GM19099 (cell line): ENCODE measurements around the gene FAM120AOS.

Experiments used
- POLR2A ChIP-seq: IDR thresholded peaks from 3 replicates; pipeline ENCODE4 v1.6.1; 2011; ENCODE audit warnings: low read depth; ENCODE audit not compliant: insufficient read length; ENCODE audit errors: extremely low read depth

Gene FAM120AOS

DNA sequence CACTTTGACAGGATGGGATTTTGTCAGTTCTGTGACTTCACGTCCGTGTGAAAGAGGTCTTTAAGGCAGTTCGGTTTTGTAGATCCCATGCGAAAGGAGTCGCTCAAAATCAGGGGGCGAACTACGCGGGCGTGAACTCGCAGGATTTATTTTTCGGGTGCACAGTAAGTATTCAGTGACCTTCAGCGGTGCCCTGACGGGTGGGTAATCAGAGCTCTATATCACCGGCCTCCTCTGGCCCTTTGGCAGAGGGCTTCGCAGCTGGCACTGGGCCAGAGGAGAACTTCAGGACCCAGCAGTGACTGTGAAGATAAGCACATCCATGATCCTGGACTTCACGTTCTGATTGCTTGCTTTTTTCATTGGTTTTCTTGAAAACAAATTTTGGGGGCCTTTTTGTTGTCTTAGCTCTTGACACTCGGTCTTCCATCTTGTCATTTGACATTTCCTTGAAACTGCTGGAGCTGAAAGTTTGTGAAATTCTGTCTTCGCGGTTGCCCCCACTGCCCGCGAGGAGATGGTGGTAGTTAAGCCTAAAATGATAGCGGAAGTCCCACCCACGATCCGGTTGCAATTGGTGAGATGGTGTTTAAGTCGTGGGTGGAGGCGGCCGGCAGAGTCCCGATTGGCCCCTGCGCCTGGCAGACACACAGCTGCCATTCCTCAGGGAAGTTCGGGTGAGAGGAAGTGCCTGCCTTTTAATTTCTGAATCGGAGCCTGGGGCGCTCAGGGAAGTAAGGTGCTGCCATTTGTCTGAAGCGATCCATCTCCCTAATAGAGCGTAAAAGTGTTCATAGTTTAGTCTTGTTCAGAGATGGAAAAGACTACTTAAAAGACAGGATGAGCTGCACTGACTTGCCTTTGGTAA lies at the start of gene FAM120AOS:
TSS of gene FAM120AOS (minus strand) at position 535 of the 868 bp plus-strand sequence. CDS start 872 bp downstream, outside the sequence.
- peak; percentile 53 for TF ChIP-seq POLR2A

DNA sequence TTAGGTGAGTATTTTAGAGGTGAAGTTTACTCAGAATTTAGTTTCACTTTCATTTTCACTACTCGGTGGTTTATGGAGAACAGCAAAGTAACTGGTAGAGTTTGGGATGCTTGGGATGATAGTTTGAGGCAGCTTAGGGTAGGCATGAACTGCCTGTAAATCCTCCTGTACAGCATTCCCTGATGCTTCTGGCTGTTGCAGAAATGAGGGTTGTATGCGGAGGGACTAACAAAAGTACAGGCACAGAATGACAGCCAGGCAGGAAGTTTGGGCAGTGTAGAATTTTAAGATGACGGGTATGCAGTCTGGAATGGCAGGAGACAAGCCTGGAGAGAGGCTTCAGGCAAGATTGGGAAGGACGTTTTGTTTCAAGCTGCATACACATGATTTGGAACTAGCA lies 48.0 kb upstream of the FAM120AOS start:
- TF ChIP-seq POLR2A: no peak

DNA sequence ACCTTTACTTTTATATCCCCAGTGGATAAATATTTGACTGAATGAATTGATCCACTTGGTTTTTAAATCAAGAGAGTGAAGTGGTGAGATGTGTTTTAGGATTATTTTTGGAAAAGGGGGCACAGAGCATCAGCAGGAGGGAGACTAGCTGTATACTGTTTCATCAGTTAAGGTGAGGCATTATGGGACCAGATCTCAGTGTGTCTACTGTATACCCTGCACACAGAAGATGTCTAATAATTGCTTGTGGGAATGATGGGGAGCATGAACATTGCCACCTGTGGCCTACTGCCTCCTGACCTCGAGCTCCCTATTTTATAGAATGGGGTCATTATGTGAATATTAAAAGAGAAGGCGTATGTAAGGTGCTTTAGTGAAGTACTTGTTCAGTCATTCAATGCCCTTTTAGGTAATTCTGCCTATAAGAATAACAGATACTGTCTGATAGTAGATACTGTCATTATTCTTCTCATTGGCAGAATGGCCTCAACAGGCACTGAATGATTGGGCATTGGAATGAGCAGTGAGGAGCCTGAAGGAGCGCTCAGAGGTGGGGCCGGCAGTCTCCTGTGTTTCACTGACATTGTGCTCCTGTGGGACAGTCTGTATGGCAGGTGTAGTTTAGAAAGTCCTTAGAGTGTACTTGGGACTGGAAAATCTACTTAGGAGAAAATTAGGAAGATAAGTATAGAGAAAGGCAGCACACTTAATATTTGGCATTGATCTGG lies 47.4 kb upstream of the FAM120AOS start:
- TF ChIP-seq POLR2A: no peak

DNA sequence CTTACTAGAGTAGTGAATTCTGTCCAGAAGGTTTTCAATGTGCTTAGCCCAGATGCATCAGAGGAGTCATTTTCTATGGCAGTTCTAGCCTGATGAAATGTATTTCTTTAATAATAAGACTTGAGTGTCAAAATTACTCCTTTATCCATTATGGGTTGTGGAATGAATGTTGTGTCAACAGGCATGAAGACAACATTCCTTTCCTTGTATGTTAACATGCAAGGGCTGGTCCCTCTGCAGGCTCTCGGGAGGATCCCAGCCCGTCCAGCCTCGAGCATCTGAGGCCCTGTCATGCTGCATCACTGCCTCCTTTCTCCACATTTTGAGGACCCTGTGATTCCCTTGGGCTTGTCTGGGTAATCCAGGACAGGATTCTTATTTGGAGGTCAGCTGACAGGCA lies 42.9 kb upstream of the FAM120AOS start:
- TF ChIP-seq POLR2A: no peak

DNA sequence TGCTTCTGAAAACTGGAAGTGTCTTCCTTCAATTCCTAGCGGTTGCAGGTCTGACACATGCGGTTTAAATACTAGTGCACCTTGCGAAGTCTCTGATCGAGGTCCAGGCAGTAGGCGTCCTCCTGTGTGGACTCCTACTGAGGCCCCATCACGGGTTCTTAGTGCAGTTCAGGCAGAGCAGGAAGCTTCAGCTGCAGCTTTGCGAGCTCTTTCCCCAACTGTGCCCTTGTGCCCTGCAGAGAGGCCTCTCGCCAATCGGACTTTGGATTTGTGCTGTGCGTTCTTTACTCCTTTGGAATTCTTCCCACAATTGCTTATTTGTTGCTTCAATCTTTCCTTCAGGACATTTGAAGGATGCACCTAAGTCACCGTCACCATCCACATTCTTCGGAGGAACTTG lies 40.6 kb upstream of the FAM120AOS start:
- no peak for TF ChIP-seq POLR2A

DNA sequence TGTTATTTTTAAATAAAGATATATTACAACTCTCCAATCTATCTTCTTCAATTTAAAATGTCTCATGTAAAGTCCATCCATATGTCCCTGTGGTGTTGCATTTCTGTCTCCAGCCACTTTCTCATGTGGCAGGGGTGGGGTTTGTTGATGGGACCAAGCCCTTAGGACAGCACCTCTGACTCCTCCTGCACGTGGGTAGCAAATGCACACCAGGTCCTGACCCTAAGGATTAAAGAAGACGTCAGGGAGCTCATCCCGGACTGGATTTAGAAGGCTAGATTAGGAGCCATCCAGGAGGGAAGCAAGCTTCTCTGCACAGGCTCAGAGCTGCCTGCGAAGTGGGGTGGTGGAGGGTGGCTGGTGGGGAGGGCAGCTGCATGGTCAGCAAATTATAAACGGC lies 38.9 kb upstream of the FAM120AOS start:
- TF ChIP-seq POLR2A: no peak

DNA sequence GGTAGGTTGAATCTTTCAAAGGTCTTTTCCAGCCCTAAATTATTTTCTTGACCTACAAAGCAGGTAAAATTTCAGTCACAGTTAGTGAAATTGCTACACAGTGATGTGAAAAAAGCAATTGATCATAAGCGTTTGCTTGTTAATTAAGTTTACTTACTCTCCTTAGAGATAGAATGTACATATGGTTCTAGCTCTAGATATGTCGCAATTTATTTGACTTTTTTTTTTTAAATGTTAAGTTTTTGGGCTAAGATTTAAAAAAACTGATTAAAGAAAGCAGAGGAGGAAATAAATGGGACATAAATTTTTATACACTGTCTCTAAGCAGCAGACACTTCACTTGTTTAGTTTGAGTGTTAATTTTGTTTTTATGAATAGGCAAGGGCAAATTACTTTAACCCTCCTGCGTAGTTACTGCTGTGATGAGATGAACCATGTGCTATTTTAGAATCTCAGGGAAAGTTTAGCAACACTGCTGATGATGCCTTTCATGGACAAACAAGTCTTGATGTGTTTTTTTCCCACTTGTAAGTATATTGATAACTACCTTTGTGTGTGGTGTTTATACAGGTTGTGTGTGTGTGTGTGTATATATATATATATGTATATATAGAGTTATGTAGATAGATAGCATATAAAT lies 38.3 kb upstream of the FAM120AOS start:
- TF ChIP-seq POLR2A: no peak

DNA sequence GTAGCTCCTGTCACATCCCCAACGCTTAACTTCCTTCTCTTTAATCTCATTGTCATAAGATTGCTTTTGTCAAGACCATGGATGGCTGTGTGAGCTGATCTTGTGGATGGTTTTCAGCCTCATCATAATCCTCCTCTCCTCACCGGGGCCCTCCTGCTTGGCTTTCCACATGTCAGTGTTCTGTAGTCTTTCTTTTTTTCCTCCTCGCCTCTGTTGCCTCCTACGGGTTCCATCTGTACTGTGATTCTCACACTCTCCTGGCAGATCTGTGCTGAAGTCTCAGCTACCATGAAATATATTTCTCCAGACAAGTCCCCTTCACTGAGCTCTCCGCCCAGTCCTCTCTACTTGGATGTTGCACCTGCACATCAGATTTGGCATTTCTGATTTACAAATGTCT lies 34.9 kb upstream of the FAM120AOS start:
- TF ChIP-seq POLR2A: no peak

DNA sequence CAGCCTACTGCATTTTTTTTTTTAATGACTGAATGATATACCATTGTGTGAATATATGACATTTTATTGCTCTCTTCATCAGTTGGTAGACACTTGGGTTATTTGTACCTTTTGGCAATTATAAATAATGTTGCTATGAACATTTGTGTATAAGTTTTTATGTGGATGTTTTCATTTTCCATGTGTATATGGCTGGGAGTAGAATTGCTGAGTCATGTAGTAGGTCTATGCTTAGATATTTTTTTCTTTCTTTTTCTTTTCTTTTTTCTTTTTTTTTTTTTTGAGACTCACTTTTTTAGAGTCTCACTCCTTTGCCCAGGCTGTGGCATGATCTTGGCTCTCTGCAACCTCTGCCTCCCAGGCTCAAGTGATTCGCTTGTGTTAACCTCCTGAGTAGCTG lies 32.9 kb upstream of the FAM120AOS start:
- no peak for TF ChIP-seq POLR2A

DNA sequence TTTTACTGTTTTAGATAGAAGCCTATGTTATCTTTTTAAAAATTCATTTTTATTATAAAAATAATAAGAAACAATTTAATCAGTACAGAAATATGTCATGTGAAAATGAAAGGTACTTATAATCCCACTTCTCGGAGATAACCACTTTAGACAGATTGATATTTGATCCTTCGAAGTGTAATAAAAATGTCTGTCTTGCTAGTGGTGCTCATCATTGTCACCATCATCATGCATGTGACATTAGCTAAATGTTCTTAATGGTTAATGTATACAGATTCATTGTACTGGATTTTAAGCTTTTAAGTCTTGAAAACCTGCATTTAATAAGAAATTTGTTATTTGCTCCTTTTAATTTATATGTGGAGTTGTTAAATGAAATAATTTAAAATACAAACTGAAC lies 30.1 kb upstream of the FAM120AOS start:
- TF ChIP-seq POLR2A: no peak

DNA sequence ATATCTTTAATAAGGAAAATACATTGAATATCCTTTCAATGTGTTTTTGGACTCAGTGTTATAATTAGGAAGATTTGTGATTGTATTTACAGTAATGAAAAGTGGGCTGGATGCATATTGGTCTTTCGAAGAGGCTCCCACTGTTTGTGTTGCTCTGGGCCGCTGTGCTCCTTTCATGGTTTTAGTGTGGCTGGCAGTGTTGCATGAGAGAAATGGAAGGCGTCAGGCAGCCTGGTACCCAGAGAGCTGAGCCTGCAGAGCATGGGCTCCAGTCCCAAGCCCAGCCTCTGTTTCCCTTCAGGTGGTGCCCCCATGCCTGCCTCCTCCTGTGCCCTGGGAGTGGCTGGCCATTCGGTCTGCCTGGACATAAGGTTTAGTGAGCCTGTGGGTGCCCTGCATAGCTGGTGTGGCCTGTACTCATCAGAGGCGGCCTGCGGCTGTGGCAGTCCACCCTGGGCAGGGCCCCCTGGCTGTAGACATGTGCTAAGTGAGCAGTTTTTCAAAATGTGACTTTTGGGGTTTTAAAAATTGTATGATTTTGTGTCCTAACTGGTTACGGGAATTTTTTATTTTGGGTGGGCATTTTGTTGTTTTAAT lies 27.4 kb upstream of the FAM120AOS start:
- no peak for TF ChIP-seq POLR2A

DNA sequence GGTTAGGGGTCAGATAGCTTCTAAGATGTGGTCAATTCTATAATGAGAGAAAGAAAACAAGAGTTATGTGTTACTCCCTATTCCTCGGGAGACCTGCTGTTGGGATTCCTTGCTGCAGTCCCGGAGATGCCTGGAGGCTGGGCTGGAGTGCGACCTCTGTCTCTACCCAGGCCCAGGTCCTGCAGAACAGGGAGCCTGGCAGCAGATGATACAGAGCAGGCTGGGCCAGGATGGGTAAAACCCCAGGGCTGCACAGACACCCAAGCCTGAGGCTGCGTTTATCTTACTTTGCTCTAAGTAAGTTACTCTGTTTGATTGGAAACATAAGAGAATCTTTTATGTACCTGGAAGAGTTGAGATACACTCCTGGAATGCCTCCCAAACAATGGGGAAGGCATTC lies 26.9 kb upstream of the FAM120AOS start:
- no peak for TF ChIP-seq POLR2A

DNA sequence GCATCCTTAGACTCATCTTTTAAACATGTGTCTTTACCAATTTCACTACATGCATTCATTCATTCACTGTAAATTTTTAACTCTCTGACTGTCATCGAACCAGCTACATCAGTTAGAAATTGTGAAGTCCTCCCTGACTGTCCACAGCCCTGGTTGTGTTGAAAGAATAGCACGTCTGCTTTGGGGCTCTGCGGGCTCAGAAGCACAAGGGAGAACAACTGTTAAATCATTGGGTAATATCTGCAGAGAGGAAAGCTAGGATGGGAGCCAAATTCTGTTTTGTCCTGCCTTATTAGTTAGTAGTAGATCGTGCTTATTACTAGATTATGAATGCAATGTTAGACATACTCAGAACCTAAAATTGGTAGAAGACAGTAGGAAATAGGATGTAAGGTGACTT lies 26.3 kb upstream of the FAM120AOS start:
- TF ChIP-seq POLR2A: no peak

DNA sequence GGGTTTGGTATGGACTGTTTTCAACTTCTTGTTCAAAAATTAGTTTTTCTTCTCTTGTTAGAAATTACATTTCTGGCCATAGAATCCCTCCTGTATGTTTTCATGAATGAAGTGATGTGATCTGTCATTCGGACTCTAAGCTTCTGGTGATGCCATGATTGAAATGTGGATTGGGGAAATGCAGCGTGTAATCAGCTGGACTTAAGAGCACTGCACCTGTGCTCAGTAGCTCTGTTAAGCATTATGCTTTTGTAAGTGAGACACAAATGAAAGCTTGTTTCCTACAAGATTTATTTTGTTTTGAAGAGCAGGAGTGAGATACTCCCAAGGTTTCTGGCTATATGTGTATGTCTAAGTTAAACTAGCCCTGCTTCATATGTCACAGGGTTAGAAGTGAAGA lies 24.0 kb upstream of the FAM120AOS start:
- TF ChIP-seq POLR2A: no peak

DNA sequence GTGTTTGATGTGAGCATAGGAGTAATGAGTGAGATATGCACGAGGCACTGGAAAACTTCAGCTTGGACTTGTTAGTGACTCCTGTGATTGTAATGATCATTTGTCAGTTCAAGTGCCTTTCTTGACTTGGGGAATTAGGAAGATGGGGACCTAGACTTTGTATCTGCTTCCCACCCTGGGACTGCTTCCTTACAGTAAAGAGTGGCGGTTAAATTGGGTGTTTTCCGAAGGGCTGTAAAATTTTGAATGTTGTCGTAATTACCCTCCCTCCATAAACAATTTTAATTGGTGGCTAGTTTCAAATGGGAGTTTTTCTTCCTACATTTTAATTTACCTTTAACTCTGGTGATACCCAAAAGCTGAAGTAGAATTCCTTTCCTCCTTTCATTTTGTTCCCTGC lies 23.5 kb upstream of the FAM120AOS start:
- TF ChIP-seq POLR2A: no peak
